Fibroblast of lung (primary cell): ENCODE data around the gene RPRD2.

Experiments
- EZH2 ChIP-seq: IDR thresholded peaks from 2 replicates; pipeline ENCODE4 v1.5.1; 2012; ENCODE audit warnings: low read length, control low read depth, mild to moderate bottlenecking; ENCODE audit errors: missing control alignments
- TF ChIP-seq, protein P1 (sequence below), 2 donors: IDR thresholded peaks in 1 of 2; conservative IDR thresholded peaks in 1 of 2; 1 replicate in 1 of 2; 2 replicates in 1 of 2; pipeline ENCODE4 v1.5.1; 2011 to 2012; ENCODE audit warnings: low read length in 2 of 2, control low read depth in 1 of 2, inconsistent platforms in 1 of 2, low read depth in 1 of 2, mild to moderate bottlenecking in 1 of 2

DNA sequence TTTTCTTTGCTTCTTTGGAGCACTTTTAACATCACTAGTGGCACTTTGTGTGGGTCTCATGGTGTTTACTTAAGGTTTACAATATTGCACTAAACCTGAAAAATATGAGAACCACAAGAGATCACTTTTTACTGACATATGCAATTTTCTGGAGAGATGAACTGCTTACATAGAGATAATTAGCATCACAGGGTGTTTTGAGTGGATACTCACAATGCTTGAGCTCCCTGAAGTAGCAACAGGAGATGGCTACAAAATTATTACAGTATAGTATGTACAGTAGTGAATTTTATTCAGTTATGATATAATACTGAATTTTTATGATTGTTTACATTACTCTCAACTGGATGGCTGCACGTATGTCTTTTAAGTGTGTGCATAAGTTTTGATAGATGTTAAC lies 22.6 kb downstream of the RPRD2 start:
- no peak for TF ChIP-seq EZH2
- TF ChIP-seq, protein P1, sequence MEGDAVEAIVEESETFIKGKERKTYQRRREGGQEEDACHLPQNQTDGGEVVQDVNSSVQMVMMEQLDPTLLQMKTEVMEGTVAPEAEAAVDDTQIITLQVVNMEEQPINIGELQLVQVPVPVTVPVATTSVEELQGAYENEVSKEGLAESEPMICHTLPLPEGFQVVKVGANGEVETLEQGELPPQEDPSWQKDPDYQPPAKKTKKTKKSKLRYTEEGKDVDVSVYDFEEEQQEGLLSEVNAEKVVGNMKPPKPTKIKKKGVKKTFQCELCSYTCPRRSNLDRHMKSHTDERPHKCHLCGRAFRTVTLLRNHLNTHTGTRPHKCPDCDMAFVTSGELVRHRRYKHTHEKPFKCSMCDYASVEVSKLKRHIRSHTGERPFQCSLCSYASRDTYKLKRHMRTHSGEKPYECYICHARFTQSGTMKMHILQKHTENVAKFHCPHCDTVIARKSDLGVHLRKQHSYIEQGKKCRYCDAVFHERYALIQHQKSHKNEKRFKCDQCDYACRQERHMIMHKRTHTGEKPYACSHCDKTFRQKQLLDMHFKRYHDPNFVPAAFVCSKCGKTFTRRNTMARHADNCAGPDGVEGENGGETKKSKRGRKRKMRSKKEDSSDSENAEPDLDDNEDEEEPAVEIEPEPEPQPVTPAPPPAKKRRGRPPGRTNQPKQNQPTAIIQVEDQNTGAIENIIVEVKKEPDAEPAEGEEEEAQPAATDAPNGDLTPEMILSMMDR (conservative IDR thresholded peaks at IDR 0.05 in 1 of 2, IDR thresholded peaks at IDR 0.05 in 1 of 2; ENCODE audit: low read depth in 1 of 2, low read length in 2 of 2), result no peak
